ENCODE measurements around the gene SH3PXD2A.

SH3PXD2A gene

GRCh38 chr10:103711351-103711994 is 143.9 kb downstream of the SH3PXD2A start:
- no CpG with 5 or more reads among the region's 15 CpGs for WGBS (ENCODE audit: extremely low coverage, insufficient coverage, insufficient read length)
- DNase-seq = no peak

GRCh38 chr10:103710490-103710889 is 144.9 kb downstream of the SH3PXD2A start:
- no peak overlapping the region for H2BK12ac ChIP-seq (ENCODE audit: low read length)
- no peak overlapping the region for H3K23ac ChIP-seq (ENCODE audit: low read length)
- H4K12ac ChIP-seq (ENCODE audit: low read depth, low read length) = no peak overlapping the region
- H3K27ac ChIP-seq (ENCODE audit: low read depth, low read length) = no peak overlapping the region
- no peak overlapping the region for H2AFZ ChIP-seq (ENCODE audit: insufficient read depth, low read length, poor library complexity)
- H2BK120ac ChIP-seq (ENCODE audit: insufficient read depth, low read length, poor library complexity) = no peak overlapping the region
- H3K79me1 ChIP-seq (ENCODE audit: low read length) = peaks cover 4% of the 10 kb centered on the region
- H2AK5ac ChIP-seq (ENCODE audit: low read length) = no peak overlapping the region
- no peaks in the 10 kb centered on the region for H3K27me3 ChIP-seq (ENCODE audit: insufficient read depth, low read length)
- no peak overlapping the region for H3K14ac ChIP-seq (ENCODE audit: low read length)
- peaks cover under 1 to 4% of the 10 kb centered on the region in 2 experiments for H3K4me1 ChIP-seq (ENCODE audit: control insufficient read depth in 1 of 2, insufficient read depth in 2 of 2, low read length in 2 of 2)
- H3K4ac ChIP-seq (ENCODE audit: low read depth, low read length) = no peak overlapping the region
- H3K9me3 ChIP-seq (ENCODE audit: insufficient read depth, low read depth, low read length) = no peaks in the 10 kb centered on the region
- no peak overlapping the region for H2BK5ac ChIP-seq (ENCODE audit: low read depth, low read length, poor library complexity)
- H3K36me3 ChIP-seq (ENCODE audit: control insufficient read depth in 1 of 2, insufficient read depth in 2 of 2, low read length in 2 of 2) = no peaks in the 10 kb centered on the region
- no peak overlapping the region for H3K4me3 ChIP-seq (ENCODE audit: low read depth, low read length)
- H3K9ac ChIP-seq (ENCODE audit: low read length) = no peak overlapping the region
- H3K4me2 ChIP-seq (ENCODE audit: low read length) = no peak overlapping the region
- no peak overlapping the region for H4K91ac ChIP-seq (ENCODE audit: low read depth, low read length)
- H4K8ac ChIP-seq (ENCODE audit: low read depth, low read length) = no peak overlapping the region
- WGBS (ENCODE audit: extremely low coverage, insufficient coverage, insufficient read length) = no CpG with 5 or more reads among the region's 4 CpGs
- DNase-seq = no peak
- no peaks in the 10 kb centered on the region for H3K79me2 ChIP-seq (ENCODE audit: control insufficient read depth, insufficient read depth, low read length, poor library complexity)
- H3K18ac ChIP-seq (ENCODE audit: low read length) = no peak overlapping the region

More at GRCh38 chr10:103711351-103711994, 143.9 kb downstream of the SH3PXD2A start:
- peaks cover 10 to 13% of the 10 kb centered on the region in 2 experiments for H3K4me1 ChIP-seq (ENCODE audit: control insufficient read depth in 1 of 2, insufficient read depth in 2 of 2, low read length in 2 of 2)
- no peaks in the 10 kb centered on the region for H3K27me3 ChIP-seq (ENCODE audit: insufficient read depth, low read length)
- H3K79me1 ChIP-seq (ENCODE audit: low read length) = peaks cover 11% of the 10 kb centered on the region
- H4K91ac ChIP-seq (ENCODE audit: low read depth, low read length) = no peak overlapping the region
- no peak overlapping the region for H2BK120ac ChIP-seq (ENCODE audit: insufficient read depth, low read length, poor library complexity)
- no peak overlapping the region for H4K12ac ChIP-seq (ENCODE audit: low read depth, low read length)
- H3K36me3 ChIP-seq (ENCODE audit: control insufficient read depth in 1 of 2, insufficient read depth in 2 of 2, low read length in 2 of 2) = no peaks in the 10 kb centered on the region
- no peak overlapping the region for H3K18ac ChIP-seq (ENCODE audit: low read length)
- H2AK5ac ChIP-seq (ENCODE audit: low read length) = no peak overlapping the region
- no peak overlapping the region for H2BK12ac ChIP-seq (ENCODE audit: low read length)
- H2BK5ac ChIP-seq (ENCODE audit: low read depth, low read length, poor library complexity) = no peak overlapping the region
- H2AFZ ChIP-seq (ENCODE audit: insufficient read depth, low read length, poor library complexity) = no peak overlapping the region
- no peak overlapping the region for H3K23ac ChIP-seq (ENCODE audit: low read length)
- no peaks in the 10 kb centered on the region for H3K9me3 ChIP-seq (ENCODE audit: insufficient read depth, low read depth, low read length)
- peaks cover 2% of the 10 kb centered on the region for H3K79me2 ChIP-seq (ENCODE audit: control insufficient read depth, insufficient read depth, low read length, poor library complexity)
- H4K8ac ChIP-seq (ENCODE audit: low read depth, low read length) = no peak overlapping the region
- H3K9ac ChIP-seq (ENCODE audit: low read length) = no peak overlapping the region
- no peak overlapping the region for H3K14ac ChIP-seq (ENCODE audit: low read length)
- no peak overlapping the region for H3K4ac ChIP-seq (ENCODE audit: low read depth, low read length)
- H3K4me3 ChIP-seq (ENCODE audit: low read depth, low read length) = no peak overlapping the region
- H3K4me2 ChIP-seq (ENCODE audit: low read length) = no peak overlapping the region
- no peak overlapping the region for H3K27ac ChIP-seq (ENCODE audit: low read depth, low read length)

DNA sequence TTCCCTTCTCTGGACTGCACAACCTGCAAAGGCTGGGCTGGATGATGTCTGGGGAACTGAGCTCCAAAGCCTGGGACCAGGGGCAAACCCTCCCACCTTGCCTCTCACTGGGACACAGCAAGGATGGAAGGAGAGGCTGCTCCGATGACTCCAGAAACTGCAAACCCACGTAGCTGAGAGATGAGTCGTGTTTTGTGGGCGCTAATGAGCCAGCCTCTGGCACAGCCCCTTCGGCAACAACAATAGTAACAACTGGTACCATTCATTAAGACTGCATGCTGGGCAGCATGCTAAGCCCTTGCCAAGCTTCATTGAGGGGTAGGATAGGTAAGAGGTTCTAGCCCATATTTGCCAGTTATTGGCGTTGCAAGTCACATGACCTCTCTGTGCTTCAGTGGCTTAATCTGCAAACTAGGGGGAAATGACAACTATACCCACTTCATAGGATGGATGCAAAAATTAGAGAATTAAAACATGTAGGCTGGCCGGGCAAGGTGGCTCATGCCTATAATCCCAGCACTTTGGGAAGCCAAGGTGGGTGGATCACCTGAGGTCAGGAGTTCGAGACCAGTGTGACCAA is 145.9 kb downstream of the SH3PXD2A start:
- Histone ChIP-seq H3K4me3 (ENCODE audit: low read depth, low read length) (no peak overlapping the region), H3K23ac (ENCODE audit: low read length) (no peak overlapping the region)
- no CpG with 5 or more reads among the region's 8 CpGs for WGBS (ENCODE audit: extremely low coverage, insufficient coverage, insufficient read length)

GRCh38 chr10:103708627-103709288 is 146.6 kb downstream of the SH3PXD2A start:
- Histone ChIP-seq H4K12ac (ENCODE audit: low read depth, low read length) (no peak overlapping the region), H3K36me3 (ENCODE audit: control insufficient read depth in 1 of 2, insufficient read depth in 2 of 2, low read length in 2 of 2) (no peaks in the 10 kb centered on the region), H3K79me1 (ENCODE audit: low read length) (no peaks in the 10 kb centered on the region), H3K9me3 (ENCODE audit: insufficient read depth, low read depth, low read length) (no peaks in the 10 kb centered on the region), H3K23ac (ENCODE audit: low read length) (no peak overlapping the region), H2BK5ac (ENCODE audit: low read depth, low read length, poor library complexity) (no peak overlapping the region), H2BK12ac (ENCODE audit: low read length) (no peak overlapping the region), H3K4me1 (ENCODE audit: control insufficient read depth in 1 of 2, insufficient read depth in 2 of 2, low read length in 2 of 2) (no peaks in the 10 kb centered on the region), H3K4me2 (ENCODE audit: low read length) (no peak overlapping the region), H3K18ac (ENCODE audit: low read length) (no peak overlapping the region), H3K9ac (ENCODE audit: low read length) (no peak overlapping the region), H4K8ac (ENCODE audit: low read depth, low read length) (no peak overlapping the region), H3K79me2 (ENCODE audit: control insufficient read depth, insufficient read depth, low read length, poor library complexity) (no peaks in the 10 kb centered on the region), H3K4me3 (ENCODE audit: low read depth, low read length) (no peak overlapping the region), H2AFZ (ENCODE audit: insufficient read depth, low read length, poor library complexity) (no peak overlapping the region), H3K4ac (ENCODE audit: low read depth, low read length) (no peak overlapping the region), H2BK120ac (ENCODE audit: insufficient read depth, low read length, poor library complexity) (no peak overlapping the region), H4K91ac (ENCODE audit: low read depth, low read length) (no peak overlapping the region), H3K27me3 (ENCODE audit: insufficient read depth, low read length) (no peaks in the 10 kb centered on the region), H3K27ac (ENCODE audit: low read depth, low read length) (no peak overlapping the region), H2AK5ac (ENCODE audit: low read length) (no peak overlapping the region), H3K14ac (ENCODE audit: low read length) (no peak overlapping the region)
- no peak for DNase-seq
- no CpG with 5 or more reads among the region's 6 CpGs for WGBS (ENCODE audit: extremely low coverage, insufficient coverage, insufficient read length)

More for the DNA sequence above, 145.9 kb downstream of the SH3PXD2A start:
- H3K79me2 ChIP-seq (ENCODE audit: control insufficient read depth, insufficient read depth, low read length, poor library complexity) = no peaks in the 10 kb centered on the region
- H3K36me3 ChIP-seq (ENCODE audit: control insufficient read depth in 1 of 2, insufficient read depth in 2 of 2, low read length in 2 of 2) = no peaks in the 10 kb centered on the region
- H3K9ac ChIP-seq (ENCODE audit: low read length) = no peak overlapping the region
- H3K14ac ChIP-seq (ENCODE audit: low read length) = no peak overlapping the region
- H2BK120ac ChIP-seq (ENCODE audit: insufficient read depth, low read length, poor library complexity) = no peak overlapping the region
- no peak overlapping the region for H4K8ac ChIP-seq (ENCODE audit: low read depth, low read length)
- no peaks in the 10 kb centered on the region for H3K27me3 ChIP-seq (ENCODE audit: insufficient read depth, low read length)
- H2AK5ac ChIP-seq (ENCODE audit: low read length) = no peak overlapping the region
- H3K4ac ChIP-seq (ENCODE audit: low read depth, low read length) = no peak overlapping the region
- H4K91ac ChIP-seq (ENCODE audit: low read depth, low read length) = no peak overlapping the region
- H3K4me2 ChIP-seq (ENCODE audit: low read length) = no peak overlapping the region
- DNase-seq = no peak
- no peaks in the 10 kb centered on the region for H3K4me1 ChIP-seq (ENCODE audit: control insufficient read depth in 1 of 2, insufficient read depth in 2 of 2, low read length in 2 of 2)
- H3K18ac ChIP-seq (ENCODE audit: low read length) = no peak overlapping the region
- H3K27ac ChIP-seq (ENCODE audit: low read depth, low read length) = no peak overlapping the region
- H2BK12ac ChIP-seq (ENCODE audit: low read length) = no peak overlapping the region
- no peaks in the 10 kb centered on the region for H3K79me1 ChIP-seq (ENCODE audit: low read length)
- no peak overlapping the region for H4K12ac ChIP-seq (ENCODE audit: low read depth, low read length)
- no peaks in the 10 kb centered on the region for H3K9me3 ChIP-seq (ENCODE audit: insufficient read depth, low read depth, low read length)
- no peak overlapping the region for H2BK5ac ChIP-seq (ENCODE audit: low read depth, low read length, poor library complexity)
- no peak overlapping the region for H2AFZ ChIP-seq (ENCODE audit: insufficient read depth, low read length, poor library complexity)

Data from trophoblast cell (in vitro differentiated cells and primary cell).